Brain pericyte (primary cell): ENCODE data around the gene NDUFAF5.
A peak's percentile ranks its signal among the peaks of the same experiment; 100 is the strongest.

Source experiments
- DNase-seq: peaks from one replicate; pipeline ENCODE4 v3.0.0-alpha.2; 2012; ENCODE audit warnings: low read depth, low spot score

The NDUFAF5 gene

DNA sequence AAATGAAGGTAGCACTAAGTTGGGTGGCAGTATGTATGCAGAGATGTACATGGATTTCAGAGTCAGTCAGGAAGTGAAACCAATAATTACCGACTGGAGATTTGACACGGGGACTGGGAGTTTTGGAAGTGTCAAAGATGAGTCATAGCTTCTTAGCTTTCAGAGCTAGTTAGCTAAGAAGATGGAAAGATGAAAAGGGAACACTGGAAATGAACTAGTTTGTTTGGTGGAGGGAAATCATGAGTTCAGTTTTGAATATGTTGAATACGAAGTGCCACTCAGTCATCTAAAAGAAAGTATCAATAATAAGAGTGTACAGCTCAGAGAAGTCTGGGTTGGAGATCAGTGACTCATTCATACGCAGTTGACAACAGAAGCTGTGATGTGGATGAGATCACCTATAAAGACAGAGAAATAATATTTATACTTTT is 7.6 kb upstream of the NDUFAF5 start:
- no peak for DNase-seq

GRCh38 chr20:13778827-13779226 is 6.0 kb upstream of the NDUFAF5 start:
- DNase-seq, result no peak

DNA sequence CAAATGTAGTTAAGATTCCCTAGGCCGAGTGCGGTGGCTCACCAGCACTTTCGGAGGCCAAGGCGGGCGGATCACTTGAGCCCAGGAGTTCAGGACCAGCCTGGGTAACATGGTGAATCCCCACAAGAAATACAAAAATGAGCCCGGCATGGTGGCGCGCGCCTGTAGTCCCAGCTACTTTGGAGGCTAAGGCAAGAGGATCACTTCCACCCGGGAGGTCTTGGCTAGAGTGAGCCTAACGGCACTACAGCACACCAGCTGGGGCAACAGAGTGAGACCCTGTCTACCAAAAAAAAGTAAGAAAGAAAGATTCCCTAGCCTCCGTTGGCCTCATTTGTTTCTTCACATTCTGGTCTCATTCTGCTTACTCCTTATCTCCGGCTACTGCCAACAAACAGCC is 1.3 kb upstream of the NDUFAF5 start:
- no peak for DNase-seq

DNA sequence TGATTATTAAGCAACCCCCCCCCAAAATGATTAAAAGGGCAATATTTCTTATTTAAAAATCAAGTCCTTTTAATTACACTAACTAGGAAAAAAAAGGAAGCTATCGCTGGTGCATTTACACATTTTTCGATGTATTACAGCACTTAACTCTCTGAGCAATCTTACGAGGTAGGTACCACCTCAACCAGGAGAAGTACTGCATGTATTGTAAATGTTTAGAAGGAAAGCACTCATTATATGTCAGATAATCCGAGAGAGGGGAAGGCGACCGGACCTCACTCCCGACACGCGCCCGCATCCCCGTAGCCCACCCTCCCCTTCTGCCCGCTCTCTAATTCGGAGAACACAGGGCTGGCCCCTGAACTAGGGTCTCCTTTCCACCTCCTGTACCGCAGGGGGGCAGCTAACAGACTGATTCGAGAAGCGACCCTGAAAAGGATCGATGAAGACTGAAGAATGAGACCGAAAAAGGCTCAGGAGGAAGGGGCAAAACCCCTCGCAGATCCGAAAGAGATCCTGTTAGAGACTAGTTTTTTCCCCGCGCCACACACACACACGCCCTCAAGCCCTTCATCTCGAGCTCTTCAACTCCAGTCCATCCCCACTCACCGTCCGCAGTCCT is 446 bp upstream of the NDUFAF5 start:
- DNase-seq, result no peak

DNA sequence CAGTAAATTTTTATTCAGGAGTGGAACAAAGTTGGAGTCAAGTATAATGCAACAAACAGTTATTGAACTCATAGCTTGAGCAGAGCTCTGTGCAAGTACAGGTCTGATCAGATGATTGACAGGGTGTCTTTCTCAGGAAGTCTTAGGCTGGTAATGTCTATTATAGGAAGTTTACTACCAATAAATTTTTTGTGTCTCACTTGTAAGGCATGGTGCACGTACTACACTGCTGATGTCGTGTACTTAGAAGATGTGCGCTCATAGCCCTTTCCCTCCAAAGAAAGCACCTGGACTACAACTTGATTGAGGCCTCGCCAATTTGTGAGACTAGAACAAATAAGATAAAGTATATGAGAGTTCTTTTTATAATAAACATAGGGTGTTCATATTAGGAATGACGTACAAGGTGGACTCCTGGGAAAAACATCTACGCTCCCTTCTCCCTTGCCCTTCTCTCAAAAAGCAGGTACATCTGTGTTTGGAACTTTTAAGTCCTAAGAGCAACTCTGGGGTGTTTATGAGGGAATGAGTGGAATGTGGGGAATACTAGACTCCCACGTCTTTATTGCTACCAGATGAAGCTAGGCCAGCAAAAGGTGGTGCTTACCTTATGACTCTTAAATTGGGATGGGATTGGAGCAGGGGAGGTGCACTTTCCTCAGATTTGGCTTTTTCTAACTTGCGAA is 1.5 kb downstream of the NDUFAF5 start:
- DNase-seq, result no peak

DNA sequence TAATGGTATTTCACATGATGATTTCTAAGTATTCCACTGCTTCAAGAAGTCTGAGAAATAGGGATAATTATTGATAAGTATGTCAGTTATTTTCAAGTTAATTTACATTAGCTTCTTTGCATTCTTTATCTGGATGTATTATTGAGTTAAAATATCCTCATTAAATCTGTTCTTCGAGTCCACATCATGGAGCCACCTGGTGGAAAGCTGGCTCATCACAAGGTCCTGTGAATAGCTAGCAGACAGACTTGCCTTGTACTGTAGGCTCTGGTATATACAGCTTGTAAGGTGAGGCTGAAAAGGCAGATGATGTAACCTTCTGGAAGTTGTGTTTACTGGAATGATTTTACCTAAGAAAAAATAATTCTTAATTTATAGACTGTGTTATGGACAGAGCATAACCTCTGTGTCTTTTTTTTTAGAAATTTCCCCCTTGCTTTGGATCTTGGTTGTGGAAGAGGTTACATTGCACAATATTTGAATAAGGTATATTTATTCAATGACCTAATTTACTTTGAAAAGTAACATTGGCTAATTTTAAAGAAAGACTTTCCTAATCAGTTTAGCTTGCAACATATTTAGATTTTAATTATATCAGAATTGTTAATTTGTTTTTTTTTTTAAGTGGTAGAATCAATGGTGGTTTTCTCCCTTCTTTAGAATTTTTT is 3.5 kb downstream of the NDUFAF5 start:
- peak; percentile 12 for DNase-seq

GRCh38 chr20:13790708-13791107 is 5.9 kb downstream of the NDUFAF5 start:
- DNase-seq, result no peak

DNA sequence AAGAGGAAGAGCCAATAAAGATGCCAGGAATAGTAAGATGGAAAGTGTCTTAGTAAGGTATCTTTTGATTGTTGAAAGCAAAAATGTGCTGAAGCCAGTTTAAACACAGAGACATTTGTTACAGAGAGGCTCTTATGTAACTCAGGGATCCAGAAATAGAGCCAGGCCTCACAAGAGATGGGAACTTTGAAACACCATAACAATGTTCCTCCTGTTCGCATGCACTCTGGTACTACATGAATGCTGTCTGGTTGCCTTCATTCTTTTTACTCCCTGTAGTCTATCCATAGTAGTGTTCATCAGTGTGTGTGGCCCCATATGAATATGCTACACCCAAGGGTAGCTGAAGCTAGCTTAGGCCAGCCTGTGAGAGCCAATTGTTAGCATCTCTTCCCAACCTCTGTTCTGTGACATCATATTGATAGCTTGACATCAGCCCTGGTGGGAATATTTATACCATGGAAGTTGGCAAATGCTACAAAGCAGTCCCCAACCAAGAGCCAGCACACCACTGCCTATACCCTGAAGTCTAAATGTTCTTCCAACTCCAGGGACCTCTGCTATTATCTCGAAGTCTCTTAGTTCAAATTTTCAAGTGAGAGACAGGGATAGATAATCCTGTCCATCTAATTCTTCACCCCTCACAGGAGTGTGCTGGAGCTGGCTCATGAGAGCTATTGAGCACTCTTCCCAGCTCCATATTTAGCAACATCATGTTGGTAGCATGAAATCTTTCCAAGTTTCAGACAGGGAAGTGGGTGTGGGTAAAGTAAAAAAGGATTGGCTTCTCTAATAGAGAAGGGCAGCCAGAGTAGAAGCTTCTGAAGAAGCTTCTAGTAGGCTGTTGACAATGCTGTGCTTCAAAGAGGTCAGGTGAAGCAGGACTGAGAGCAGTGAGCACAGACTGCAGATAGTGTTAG is 7.0 kb downstream of the NDUFAF5 start:
- no peak for DNase-seq

DNA sequence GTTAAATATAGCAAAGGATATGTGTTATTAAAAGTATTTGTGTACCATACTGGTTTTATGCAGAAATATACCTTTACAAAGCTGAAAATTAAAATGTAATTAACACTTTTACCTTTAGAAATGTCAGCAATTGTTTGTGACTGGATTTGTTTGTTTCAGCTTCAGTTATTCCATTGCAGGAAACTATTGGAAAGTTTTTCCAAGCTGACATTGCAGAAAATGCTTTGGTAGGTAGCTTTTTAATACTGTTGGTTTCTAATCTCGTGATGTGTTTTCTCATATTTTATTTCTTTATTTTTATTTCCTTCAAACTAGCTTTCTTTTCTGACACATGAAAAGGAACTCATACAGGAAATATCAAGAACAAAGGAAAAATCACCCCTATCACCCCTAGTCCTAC is 8.2 kb downstream of the NDUFAF5 start:
- DNase-seq, result no peak

GRCh38 chr20:13794667-13795066 is 9.8 kb downstream of the NDUFAF5 start:
- no peak for DNase-seq

DNA sequence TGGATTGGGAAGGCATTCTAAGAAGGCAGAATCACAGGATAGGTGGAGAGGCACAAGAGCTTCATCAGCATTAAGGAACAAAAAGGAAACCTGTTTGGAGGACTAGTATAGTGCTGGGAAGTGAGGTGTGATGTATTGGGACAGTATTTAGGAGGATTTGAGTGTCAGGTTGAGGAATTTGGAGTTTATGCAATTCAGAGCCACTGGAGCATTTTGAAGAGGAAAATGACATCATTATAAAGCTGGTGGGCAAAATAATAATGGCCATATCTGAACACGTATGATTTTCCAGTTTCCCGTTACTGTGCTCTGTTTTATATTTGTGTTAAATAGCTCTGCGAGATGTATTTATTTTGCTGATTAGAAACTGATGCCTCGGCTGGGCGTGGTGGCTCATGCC is 14.2 kb downstream of the NDUFAF5 start:
- no peak for DNase-seq

GRCh38 chr20:13799974-13800373 is 15.1 kb downstream of the NDUFAF5 start:
- no peak for DNase-seq

DNA sequence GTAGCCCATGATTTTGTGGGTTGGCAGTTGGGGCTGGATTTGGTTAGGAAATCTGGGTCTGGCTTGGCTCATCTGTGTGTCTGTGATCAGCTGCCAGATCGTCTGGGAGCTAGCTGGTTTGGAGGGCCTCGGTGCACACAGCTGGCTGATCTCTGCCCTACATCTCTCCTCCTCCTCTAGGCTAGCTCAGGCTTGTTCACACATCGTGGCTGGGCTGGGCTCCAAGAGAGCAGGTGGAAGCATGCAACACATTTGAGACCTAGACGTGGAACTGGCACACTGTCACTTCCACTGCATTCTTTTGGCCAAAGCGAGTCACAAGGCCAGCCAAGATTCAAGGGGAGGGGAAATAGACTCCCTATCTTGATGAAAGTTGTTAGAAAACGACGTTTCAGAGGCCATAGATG is 15.9 kb downstream of the NDUFAF5 start:
- no peak for DNase-seq

- DNase-seq, result no peak
Observed at GRCh38 chr20:13809373-13809772, 24.5 kb downstream of the NDUFAF5 start.

DNA sequence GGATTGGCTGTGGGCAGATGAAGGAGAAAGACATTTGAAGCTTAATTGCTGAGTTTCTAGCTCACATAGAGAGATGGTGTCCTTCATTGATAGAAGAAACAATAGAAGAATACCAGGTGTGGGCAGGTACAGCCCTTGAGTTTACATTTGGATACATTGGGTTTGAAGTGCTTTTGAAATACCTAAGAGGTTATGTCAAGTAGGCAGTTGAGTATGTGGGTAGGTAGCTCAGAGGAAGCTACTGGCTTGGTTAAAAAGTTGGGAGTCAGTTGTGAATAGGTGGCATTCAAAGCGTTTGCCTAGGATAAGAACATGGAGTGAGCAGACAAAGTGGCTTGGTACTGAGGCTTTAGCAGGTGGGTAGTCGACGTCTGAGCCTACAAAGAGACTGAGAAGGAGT is 25.0 kb downstream of the NDUFAF5 start:
- no peak for DNase-seq

DNA sequence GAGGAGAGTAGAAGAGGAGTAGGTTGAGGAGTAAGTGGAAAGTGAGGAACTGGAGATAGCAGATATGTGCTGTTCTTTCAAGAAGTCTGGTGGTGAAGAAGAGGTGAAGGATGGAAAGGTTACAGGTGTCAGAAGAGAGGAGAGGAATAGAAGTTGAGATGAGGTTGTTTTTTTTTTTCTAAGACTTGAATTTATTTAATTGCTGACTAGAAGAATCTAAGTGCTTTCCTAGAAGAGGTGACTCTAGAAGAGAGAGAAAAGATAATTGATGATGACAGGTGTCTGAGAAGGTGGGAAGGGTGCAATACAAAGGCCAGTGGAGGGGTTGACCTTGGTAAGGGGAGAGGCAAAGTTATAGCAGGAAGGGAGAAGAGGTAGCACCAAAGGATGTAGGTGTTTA is 25.6 kb downstream of the NDUFAF5 start:
- no peak for DNase-seq

- DNase-seq, result no peak
Observed at GRCh38 chr20:13813910-13814309, 29.1 kb downstream of the NDUFAF5 start.

- no peak for DNase-seq
Observed at GRCh38 chr20:13814672-13815071, 29.8 kb downstream of the NDUFAF5 start.

- DNase-seq, result no peak
Observed at GRCh38 chr20:13816757-13817156, 31.9 kb downstream of the NDUFAF5 start.

DNA sequence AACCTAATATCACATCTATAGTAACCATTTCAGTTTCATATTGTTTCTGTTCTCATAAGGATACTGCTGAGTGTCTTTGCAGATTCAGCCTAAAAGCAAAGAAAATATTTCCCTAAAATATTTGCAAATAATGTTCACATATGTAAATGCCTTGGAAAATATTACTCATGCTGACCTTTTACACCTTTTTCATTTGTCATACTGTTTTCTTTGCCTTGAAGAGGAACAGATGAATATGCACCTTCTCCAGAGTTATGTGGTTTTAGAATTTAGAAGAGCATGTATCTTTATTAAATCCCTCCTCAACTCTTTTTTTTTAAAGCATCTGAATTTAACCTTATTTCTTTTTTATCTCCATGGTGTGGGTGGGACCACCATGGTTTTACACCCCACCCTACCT is 32.5 kb downstream of the NDUFAF5 start:
- no peak for DNase-seq

DNA sequence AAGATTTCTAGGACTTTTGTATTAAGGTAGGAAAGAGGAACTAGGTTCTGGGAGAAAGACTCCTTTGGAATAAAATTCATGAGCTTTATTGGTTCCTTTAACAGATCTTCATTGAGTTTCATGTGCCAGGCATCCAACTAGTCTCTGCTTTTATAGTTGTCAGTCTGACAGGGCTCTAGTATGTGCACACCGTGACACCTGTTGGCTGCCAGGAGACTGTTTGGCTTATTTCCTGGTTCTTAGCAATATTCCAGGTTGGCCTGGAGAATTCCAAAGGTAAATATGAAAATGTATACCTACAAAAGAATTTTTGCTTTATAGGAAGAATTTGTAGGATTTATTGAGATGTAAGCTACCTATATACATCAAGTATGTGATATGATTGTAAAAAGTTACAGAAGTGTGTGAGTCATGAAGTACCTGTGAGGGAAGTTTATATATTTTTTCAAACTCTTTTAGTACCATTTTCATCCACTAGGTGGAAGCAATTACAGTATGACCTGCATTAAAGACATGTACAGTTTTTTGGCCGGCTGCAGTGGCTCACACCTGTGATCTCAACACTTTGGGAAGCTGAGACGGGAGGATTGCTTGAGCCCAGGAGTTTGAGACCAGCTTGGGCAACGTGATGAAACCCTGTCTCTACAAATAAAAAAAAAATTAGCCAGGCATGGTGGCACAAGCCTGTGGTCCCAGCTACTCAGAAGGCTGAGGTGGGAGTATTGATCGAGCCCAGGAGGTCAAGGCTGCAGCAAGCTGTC is 35.2 kb downstream of the NDUFAF5 start:
- DNase-seq, result peak; percentile 5
